Sigmoid colon (tissue), 4 donors: ENCODE data around the gene HBB.

ENCODE experiments used
- EP300 ChIP-seq, 4 donors: sonication (generic); formaldehyde crosslinking; IDR thresholded peaks; one replicate each; pipeline ENCODE4 v1.6.1; 2017; ENCODE audit warnings: antibody characterized with exemption in 4 of 4
- POLR2AphosphoS5 ChIP-seq, 4 donors: sonication (generic); formaldehyde crosslinking; IDR thresholded peaks; one replicate each; pipeline ENCODE4 v1.6.1; 2017; ENCODE audit warnings: antibody characterized with exemption in 4 of 4
- TF ChIP-seq, protein P1 (sequence below), 4 experiments: fragments of 450-650 bp in 3 of 4; fragments of 200-600 bp in 1 of 4; IDR thresholded peaks; one replicate each; pipeline ENCODE4 v1.5.1; 2016 to 2019; ENCODE audit warnings: antibody characterized with exemption in 4 of 4, mild to moderate bottlenecking in 3 of 4, moderate library complexity in 2 of 4

DNA sequence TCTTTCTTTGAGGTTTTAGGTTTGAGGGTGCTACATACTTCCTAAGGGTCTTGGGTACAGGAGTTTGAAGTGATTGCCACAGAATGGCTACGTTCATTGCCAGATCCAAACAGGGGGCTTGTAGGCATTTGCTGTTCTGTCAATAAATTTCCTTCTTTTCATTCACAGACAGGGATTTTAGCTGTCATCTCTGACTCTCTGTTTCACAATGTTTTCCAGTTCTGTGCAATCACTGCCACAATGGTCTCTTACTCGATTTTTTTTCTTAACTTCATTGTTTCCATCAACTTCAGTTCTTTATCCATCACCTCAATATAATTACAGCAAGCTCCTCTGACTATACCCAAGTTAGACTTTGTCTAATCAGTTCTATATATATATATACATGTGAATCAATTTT, 13.6 kb upstream of the HBB start:
- no peak for TF ChIP-seq POLR2AphosphoS5 (IDR thresholded peaks at IDR 0.05)
- no peak for TF ChIP-seq EP300 (IDR thresholded peaks at IDR 0.05)
- TF ChIP-seq, protein P1, sequence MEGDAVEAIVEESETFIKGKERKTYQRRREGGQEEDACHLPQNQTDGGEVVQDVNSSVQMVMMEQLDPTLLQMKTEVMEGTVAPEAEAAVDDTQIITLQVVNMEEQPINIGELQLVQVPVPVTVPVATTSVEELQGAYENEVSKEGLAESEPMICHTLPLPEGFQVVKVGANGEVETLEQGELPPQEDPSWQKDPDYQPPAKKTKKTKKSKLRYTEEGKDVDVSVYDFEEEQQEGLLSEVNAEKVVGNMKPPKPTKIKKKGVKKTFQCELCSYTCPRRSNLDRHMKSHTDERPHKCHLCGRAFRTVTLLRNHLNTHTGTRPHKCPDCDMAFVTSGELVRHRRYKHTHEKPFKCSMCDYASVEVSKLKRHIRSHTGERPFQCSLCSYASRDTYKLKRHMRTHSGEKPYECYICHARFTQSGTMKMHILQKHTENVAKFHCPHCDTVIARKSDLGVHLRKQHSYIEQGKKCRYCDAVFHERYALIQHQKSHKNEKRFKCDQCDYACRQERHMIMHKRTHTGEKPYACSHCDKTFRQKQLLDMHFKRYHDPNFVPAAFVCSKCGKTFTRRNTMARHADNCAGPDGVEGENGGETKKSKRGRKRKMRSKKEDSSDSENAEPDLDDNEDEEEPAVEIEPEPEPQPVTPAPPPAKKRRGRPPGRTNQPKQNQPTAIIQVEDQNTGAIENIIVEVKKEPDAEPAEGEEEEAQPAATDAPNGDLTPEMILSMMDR (IDR thresholded peaks at IDR 0.05) = no peak
